CD4-positive, alpha-beta T cell (primary cell): ENCODE results near the gene TMEM38A. TPM values are rescaled to one million over a fixed set of nuclear protein-coding genes. Genes with fewer than 3 reads are reported as not detected.

Experiments
- ATAC-seq: fragments of 200-7000 bp; cut with Tn5 transposase; one replicate; pipeline ENCODE4 v1.10.0; 2022; ENCODE audit warnings: mild to moderate bottlenecking; ENCODE audit not compliant: poor library complexity
- CTCF ChIA-PET: fragments of 350-600 bp; sonication (Branson Sonifier 250); formaldehyde crosslinking; loops from one replicate; lab custom pipeline; 2021; ENCODE audit warnings: antibody characterized with exemption, inconsistent platforms; lab: Charles Lee
- POLR2A ChIA-PET: fragments of 350-600 bp; sonication (Branson Sonifier 250); formaldehyde crosslinking; loops from one replicate; lab custom pipeline; 2021; ENCODE audit warnings: antibody characterized with exemption, inconsistent platforms; lab: Charles Lee
- DNase-seq, 14 experiments: peaks; one replicate each; pipeline ENCODE4 v3.0.0-alpha.2; 2013 to 2020; ENCODE audit warnings: mixed read lengths in 2 of 14
- H3K27ac ChIP-seq, 2 donors: one replicate each; pipeline versions ENCODE4 v1.5.1 to v1.7.0; 2013; ENCODE audit warnings: low read length in 2 of 2, low read depth in 1 of 2, mild to moderate bottlenecking in 1 of 2
- H3K27me3 ChIP-seq, 2 experiments: 1 replicate in 1 of 2; 2 replicates in 1 of 2; pipeline versions ENCODE4 v1.6.1 to v1.7.0; 2013; ENCODE audit warnings: low read length in 2 of 2, control low read depth in 1 of 2, mild to moderate bottlenecking in 1 of 2, moderate library complexity in 1 of 2; ENCODE audit not compliant: insufficient read depth in 2 of 2, control insufficient read depth in 1 of 2
- H3K36me3 ChIP-seq: one replicate; pipeline ENCODE4 v1.6.1; 2013; ENCODE audit warnings: low read length, control low read depth; ENCODE audit not compliant: insufficient read depth
- H3K4me1 ChIP-seq: one replicate; pipeline ENCODE4 v1.6.1; 2013; ENCODE audit warnings: low read length, control low read depth; ENCODE audit not compliant: insufficient read depth
- H3K4me3 ChIP-seq: one replicate; pipeline ENCODE4 v1.5.1; 2013; ENCODE audit warnings: mild to moderate bottlenecking, low read length, moderate library complexity
- H3K9me3 ChIP-seq, 2 experiments: 1 replicate in 1 of 2; 2 replicates in 1 of 2; pipeline versions ENCODE4 v1.6.1 to v1.7.0; 2013; ENCODE audit warnings: low read length in 2 of 2, mild to moderate bottlenecking in 2 of 2, control low read depth in 1 of 2, moderate library complexity in 1 of 2; ENCODE audit not compliant: control insufficient read depth in 1 of 2, insufficient read depth in 1 of 2
- H3K27ac Mint-ChIP-seq: one replicate; pipeline ENCODE4 v1.8.0; 2020; ENCODE audit warnings: mixed read lengths
- H3K27me3 Mint-ChIP-seq: one replicate; pipeline ENCODE4 v1.8.0; 2021; ENCODE audit warnings: mixed read lengths
- H3K36me3 Mint-ChIP-seq: one replicate; pipeline ENCODE4 v1.8.0; 2021; ENCODE audit warnings: low read depth, mixed read lengths
- H3K4me1 Mint-ChIP-seq: one replicate; pipeline ENCODE4 v1.8.0; 2021; ENCODE audit warnings: low read depth, mixed read lengths
- H3K4me3 Mint-ChIP-seq: one replicate; pipeline ENCODE4 v1.8.0; 2020; ENCODE audit warnings: mild to moderate bottlenecking, mixed read lengths
- H3K9me3 Mint-ChIP-seq: one replicate; pipeline ENCODE4 v1.8.0; 2020; ENCODE audit warnings: mixed read lengths
- intact Hi-C, 2 experiments: fragments of 100-400 bp; cut with DNase I in 1 of 2; cut with micrococcal nuclease in 1 of 2; formaldehyde crosslinking; loops; one replicate each; pipeline versions ENCODE4 v1.15.1 to v1.9.0; 2023 to 2025; cut with DNase I, micrococcal nuclease
- total RNA-seq, 174 experiments: library from RNA in 2 of 174; stranded (reverse) in 2 of 174; gene quantifications; one replicate each; pipeline ENCODE4 v1.2.3 and lab custom pipeline; 2021 to 2026
- TF ChIP-seq, protein P1 (sequence below): fragments of 200-600 bp; IDR thresholded peaks from one replicate; pipeline ENCODE4 v1.8.0; 2022; ENCODE audit warnings: antibody characterized with exemption, mild to moderate bottlenecking

Gene TMEM38A
- total RNA-seq, 2 experiments from 2014 or later: 0.59 TPM; not detected in 1

DNA sequence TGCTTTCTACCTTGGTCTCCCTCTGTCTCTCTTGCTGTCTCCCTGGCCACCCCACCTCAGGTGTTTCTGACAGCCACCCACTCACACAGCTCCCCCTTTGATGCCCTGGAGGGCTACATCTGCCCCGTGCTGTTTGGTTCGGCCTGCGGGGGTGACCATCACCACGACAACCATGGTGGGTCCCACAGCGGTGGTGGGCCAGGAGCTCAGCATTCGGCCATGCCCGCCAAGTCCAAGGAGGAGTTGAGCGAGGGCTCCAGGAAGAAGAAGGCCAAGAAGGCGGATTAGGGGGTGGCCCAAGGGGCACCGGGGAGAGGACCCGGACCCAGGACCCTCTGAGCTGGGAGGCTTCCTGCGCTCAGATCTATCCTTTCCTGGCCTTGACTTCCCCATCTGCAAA is 27.1 kb downstream of the TMEM38A start:
- TF ChIP-seq, protein P1, sequence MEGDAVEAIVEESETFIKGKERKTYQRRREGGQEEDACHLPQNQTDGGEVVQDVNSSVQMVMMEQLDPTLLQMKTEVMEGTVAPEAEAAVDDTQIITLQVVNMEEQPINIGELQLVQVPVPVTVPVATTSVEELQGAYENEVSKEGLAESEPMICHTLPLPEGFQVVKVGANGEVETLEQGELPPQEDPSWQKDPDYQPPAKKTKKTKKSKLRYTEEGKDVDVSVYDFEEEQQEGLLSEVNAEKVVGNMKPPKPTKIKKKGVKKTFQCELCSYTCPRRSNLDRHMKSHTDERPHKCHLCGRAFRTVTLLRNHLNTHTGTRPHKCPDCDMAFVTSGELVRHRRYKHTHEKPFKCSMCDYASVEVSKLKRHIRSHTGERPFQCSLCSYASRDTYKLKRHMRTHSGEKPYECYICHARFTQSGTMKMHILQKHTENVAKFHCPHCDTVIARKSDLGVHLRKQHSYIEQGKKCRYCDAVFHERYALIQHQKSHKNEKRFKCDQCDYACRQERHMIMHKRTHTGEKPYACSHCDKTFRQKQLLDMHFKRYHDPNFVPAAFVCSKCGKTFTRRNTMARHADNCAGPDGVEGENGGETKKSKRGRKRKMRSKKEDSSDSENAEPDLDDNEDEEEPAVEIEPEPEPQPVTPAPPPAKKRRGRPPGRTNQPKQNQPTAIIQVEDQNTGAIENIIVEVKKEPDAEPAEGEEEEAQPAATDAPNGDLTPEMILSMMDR: no peak
- DNase-seq: no peak
- ChIA-PET POLR2A (interaction anchor here (1.1 kb wide), 1 partner anchor 12 kb away, joined by 3 read pairs; no protein-coding TSS in a partner anchor), CTCF (no interaction called here)
- no peaks in the 10 kb centered on the region for H3K4me1 Mint-ChIP-seq
- no peaks in the 10 kb centered on the region for H3K36me3 ChIP-seq
- H3K27ac ChIP-seq: no peak overlapping the region
- peaks cover 0 to 12% of the 10 kb centered on the region in 2 experiments for H3K9me3 ChIP-seq
- no peak overlapping the region for H3K4me3 ChIP-seq
- H3K4me3 Mint-ChIP-seq: no peak overlapping the region
- H3K27ac Mint-ChIP-seq: no peak overlapping the region
- ATAC-seq: no peak
- no peaks in the 10 kb centered on the region for H3K27me3 ChIP-seq
- intact Hi-C loops: no loop called here
- H3K27me3 Mint-ChIP-seq: no peaks in the 10 kb centered on the region
- H3K36me3 Mint-ChIP-seq: no peaks in the 10 kb centered on the region
- H3K4me1 ChIP-seq: no peaks in the 10 kb centered on the region
- H3K9me3 Mint-ChIP-seq: peaks cover 3% of the 10 kb centered on the region

GRCh38 chr19:16698914-16699313 is 38.0 kb downstream of the TMEM38A start:
- TF ChIP-seq, protein P1: no peak
- H3K27ac Mint-ChIP-seq: no peak overlapping the region
- Histone ChIP-seq H3K27me3 (no peaks in the 10 kb centered on the region), H3K4me3 (no peak overlapping the region), H3K4me1 (no peaks in the 10 kb centered on the region), H3K27ac (no peak overlapping the region), H3K9me3 (no peaks in the 10 kb centered on the region), H3K36me3 (no peaks in the 10 kb centered on the region)
- ATAC-seq: no peak
- H3K27me3 Mint-ChIP-seq: no peaks in the 10 kb centered on the region
- no peaks in the 10 kb centered on the region for H3K9me3 Mint-ChIP-seq
- ChIA-PET CTCF (no interaction called here), POLR2A (no interaction called here)
- no peak for DNase-seq
- intact Hi-C loops: no loop called here
- no peaks in the 10 kb centered on the region for H3K36me3 Mint-ChIP-seq
- no peak overlapping the region for H3K4me3 Mint-ChIP-seq
- H3K4me1 Mint-ChIP-seq: no peaks in the 10 kb centered on the region

GRCh38 chr19:16702123-16702522 is 41.2 kb downstream of the TMEM38A start:
- Mint-ChIP-seq H3K4me1 (no peaks in the 10 kb centered on the region), H3K27me3 (no peaks in the 10 kb centered on the region), H3K9me3 (no peaks in the 10 kb centered on the region), H3K36me3 (no peaks in the 10 kb centered on the region), H3K4me3 (no peak overlapping the region), H3K27ac (no peak overlapping the region)
- POLR2A ChIA-PET: no interaction called here
- Histone ChIP-seq H3K36me3 (no peaks in the 10 kb centered on the region), H3K9me3 (no peaks in the 10 kb centered on the region), H3K27ac (no peak overlapping the region), H3K4me1 (no peaks in the 10 kb centered on the region), H3K4me3 (no peak overlapping the region), H3K27me3 (no peaks in the 10 kb centered on the region)
- ATAC-seq (no peak), DNase-seq (no peak)
- intact Hi-C loops: no loop called here
- TF ChIP-seq, protein P1: no peak
- CTCF ChIA-PET: no interaction called here
